IPS-15b (cell line): ENCODE data around the gene MADD.

Experiments used
- H3K27me3 ChIP-seq: one replicate; pipeline ENCODE4 v1.6.1; 2013; ENCODE audit warnings: low read length; ENCODE audit not compliant: control insufficient read depth, insufficient read depth
- H3K36me3 ChIP-seq: one replicate; pipeline ENCODE4 v1.6.1; 2013; ENCODE audit warnings: low read length; ENCODE audit not compliant: control insufficient read depth, insufficient read depth
- H3K4me1 ChIP-seq: one replicate; pipeline ENCODE4 v1.6.1; 2013; ENCODE audit warnings: mild to moderate bottlenecking, low read length; ENCODE audit not compliant: control insufficient read depth, insufficient read depth
- H3K4me3 ChIP-seq: one replicate; pipeline ENCODE4 v1.5.1; 2013; ENCODE audit warnings: low read depth, low read length
- H3K9ac ChIP-seq: one replicate; pipeline ENCODE4 v1.6.1; 2013; ENCODE audit warnings: low read depth, mild to moderate bottlenecking, low read length
- H3K9me3 ChIP-seq: one replicate; pipeline ENCODE4 v1.6.1; 2013; ENCODE audit warnings: mild to moderate bottlenecking, low read length; ENCODE audit not compliant: control insufficient read depth, insufficient read depth

MADD gene

DNA sequence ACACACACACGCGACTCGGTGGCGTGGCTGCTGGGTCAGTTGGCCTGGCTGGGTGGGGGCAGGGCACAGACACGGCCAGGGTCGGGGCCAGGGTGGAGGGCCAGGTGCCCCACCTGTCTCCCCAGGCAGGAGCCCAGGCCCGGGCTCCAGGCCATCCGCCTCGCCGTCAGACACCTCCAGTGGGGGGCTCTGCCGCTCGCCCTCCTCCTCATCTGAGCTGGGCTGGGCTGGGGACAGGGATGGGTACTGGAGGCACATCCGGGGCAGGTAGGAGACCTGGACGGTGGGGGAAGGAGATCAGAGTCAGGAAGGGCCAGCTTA, 88.8 kb downstream of the MADD start:
- Histone ChIP-seq H3K9ac (no peak overlapping the region), H3K27me3 (no peaks in the 10 kb centered on the region), H3K36me3 (no peaks in the 10 kb centered on the region), H3K9me3 (no peaks in the 10 kb centered on the region), H3K4me1 (peaks cover 3% of the 10 kb centered on the region), H3K4me3 (no peak overlapping the region)

DNA sequence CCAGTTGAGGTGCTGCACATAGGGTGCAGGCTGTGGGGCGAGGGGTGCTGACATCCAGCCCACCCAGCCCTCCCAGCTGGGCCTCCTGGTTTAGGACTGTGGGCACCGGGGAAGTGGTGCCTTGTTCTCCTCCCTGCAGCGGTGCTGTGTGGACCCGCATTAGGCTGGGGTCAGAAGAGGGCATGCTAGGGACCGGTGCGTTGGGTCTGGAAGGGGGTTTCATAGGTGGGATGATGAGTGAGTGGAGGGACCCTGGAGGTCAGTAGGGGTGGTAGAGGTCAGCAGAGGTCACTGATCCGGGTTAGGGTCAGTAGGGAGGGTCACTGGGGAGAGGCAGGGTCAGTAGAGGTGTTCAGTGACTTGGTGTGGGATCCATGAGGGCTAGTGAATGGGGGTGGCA, 89.2 kb downstream of the MADD start:
- H3K9me3 ChIP-seq: no peaks in the 10 kb centered on the region
- H3K4me1 ChIP-seq: no peaks in the 10 kb centered on the region
- no peaks in the 10 kb centered on the region for H3K36me3 ChIP-seq
- H3K4me3 ChIP-seq: no peak overlapping the region
- H3K27me3 ChIP-seq: no peaks in the 10 kb centered on the region
- H3K9ac ChIP-seq: no peak overlapping the region

DNA sequence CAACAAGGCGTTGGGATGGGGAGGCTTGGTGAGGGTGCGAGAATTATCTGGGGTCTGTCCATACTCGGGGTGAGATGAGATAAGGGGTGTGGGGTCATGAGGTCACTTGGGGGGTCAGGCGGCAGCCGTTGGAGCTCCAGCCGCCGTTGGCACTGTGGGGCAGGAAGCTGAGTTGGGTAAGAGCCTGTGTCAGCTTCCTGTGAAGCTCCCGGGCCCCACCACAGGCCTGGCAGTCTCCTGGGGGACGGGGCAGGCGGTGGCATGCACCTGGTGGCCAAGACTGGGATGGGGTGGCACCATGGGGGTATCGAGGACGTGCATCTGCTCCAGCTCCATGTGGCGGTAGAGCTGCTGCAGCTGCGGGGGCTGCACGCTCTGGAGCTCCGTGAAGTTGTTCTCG, 89.7 kb downstream of the MADD start:
- Histone ChIP-seq H3K36me3 (no peaks in the 10 kb centered on the region), H3K4me1 (no peaks in the 10 kb centered on the region), H3K4me3 (no peak overlapping the region), H3K9me3 (no peaks in the 10 kb centered on the region), H3K27me3 (no peaks in the 10 kb centered on the region), H3K9ac (no peak overlapping the region)

DNA sequence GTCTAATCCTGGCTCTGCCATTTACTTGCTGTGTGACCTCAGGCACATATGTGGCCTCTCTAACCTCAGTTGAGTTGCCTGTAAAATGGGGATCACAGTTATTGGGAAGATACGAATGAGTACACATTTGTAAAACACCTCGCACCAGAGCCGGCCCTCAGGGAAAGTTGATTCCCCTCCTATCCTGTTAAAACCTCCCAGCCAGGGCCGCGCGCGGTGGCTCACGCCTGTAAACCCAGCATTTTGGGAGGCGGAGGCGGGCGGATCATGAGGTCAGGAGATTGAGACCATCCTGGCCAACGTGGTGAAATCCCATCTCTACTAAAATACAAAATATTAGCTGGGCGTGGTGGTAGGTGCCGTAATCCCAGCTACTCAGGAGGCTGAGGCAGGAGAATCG, 90.4 kb downstream of the MADD start:
- Histone ChIP-seq H3K27me3 (no peaks in the 10 kb centered on the region), H3K4me3 (no peak overlapping the region), H3K36me3 (no peaks in the 10 kb centered on the region), H3K9ac (no peak overlapping the region), H3K9me3 (no peaks in the 10 kb centered on the region), H3K4me1 (no peaks in the 10 kb centered on the region)

DNA sequence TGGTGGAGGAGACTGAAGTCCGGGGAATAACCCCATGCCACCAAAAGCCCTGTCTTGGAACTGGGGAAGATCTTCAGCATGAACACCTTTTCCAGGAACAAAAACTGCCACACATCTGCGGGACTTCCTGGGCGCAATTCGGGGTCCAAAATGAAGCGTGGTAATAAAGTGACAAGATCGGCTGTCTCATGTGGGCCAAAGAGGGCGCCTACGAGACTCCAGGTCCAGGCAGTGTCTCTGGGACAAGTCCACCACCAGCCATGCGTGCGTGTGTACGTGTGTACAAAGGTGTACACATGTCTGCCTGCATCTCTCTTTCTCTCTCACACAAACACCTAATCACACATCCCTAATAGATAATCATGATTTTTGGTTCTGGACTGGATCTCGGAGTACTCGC, 91.5 kb downstream of the MADD start:
- no peaks in the 10 kb centered on the region for H3K9me3 ChIP-seq
- no peaks in the 10 kb centered on the region for H3K27me3 ChIP-seq
- no peak overlapping the region for H3K9ac ChIP-seq
- no peak overlapping the region for H3K4me3 ChIP-seq
- no peaks in the 10 kb centered on the region for H3K36me3 ChIP-seq
- no peaks in the 10 kb centered on the region for H3K4me1 ChIP-seq

DNA sequence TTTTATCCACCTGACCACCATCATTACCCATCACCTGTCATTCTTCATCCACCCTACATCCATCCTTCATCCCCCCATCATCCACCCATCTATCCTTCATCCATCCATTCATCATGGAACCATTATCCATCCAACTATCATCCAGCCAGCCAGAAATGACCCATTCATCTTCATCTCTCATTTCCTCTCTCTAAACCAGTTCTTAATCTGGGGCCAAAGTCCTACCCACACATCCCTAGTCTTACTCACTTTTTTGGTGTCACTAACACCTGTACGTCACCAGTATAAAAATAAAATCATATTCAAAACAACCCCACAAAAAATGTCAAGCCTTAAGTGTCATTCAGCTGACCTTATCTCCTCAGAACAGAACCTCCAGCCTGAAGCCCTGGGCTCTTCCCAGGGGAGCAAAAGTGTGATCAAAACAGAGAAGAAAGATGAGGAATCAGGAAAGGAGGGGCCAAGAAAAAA, 96.1 kb downstream of the MADD start:
- Histone ChIP-seq H3K4me3 (no peak overlapping the region), H3K27me3 (no peaks in the 10 kb centered on the region), H3K9me3 (no peaks in the 10 kb centered on the region), H3K9ac (no peak overlapping the region), H3K36me3 (no peaks in the 10 kb centered on the region), H3K4me1 (no peaks in the 10 kb centered on the region)

DNA sequence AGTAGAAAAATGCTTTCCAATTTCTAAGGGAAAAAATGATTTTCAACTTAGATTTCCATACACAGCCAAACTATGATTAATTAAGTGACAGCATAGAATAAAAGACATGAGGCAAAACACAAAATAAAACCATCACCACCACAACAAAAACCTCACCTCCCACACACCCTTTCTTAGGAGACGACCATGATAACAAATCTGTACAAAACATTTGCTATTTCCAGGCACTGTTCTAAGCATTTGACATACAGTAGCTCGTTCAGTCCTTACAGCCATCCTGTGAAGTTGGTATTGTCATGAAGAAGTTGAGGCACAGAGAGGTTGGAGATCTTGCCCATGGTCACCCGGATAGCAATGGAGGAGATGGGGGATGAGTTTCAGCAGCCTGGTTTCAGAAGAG, 99.7 kb downstream of the MADD start:
- Histone ChIP-seq H3K36me3 (no peaks in the 10 kb centered on the region), H3K27me3 (no peaks in the 10 kb centered on the region), H3K4me3 (no peak overlapping the region), H3K4me1 (no peaks in the 10 kb centered on the region), H3K9me3 (no peaks in the 10 kb centered on the region), H3K9ac (no peak overlapping the region)

DNA sequence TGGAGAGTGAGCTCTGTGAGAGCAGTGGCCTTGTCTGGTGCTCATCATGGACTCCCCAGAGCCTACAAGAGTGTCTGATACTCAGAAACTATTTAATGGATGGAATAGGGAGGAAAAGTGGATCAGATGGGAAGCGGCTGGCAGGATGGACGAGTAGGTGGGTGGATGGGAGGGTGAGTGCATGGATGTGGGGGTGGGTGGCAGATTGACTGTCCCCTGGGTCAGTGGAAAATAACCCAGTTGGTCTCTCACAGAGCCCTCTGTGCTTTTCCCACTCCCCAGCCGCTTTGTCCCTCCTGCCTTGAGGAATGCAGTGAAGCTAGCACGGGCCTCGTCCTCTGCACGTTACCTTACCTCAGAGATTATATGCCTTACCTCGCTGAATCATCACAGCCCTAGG, 102.5 kb downstream of the MADD start:
- no peak overlapping the region for H3K9ac ChIP-seq
- no peaks in the 10 kb centered on the region for H3K4me1 ChIP-seq
- H3K36me3 ChIP-seq: no peaks in the 10 kb centered on the region
- H3K27me3 ChIP-seq: no peaks in the 10 kb centered on the region
- H3K9me3 ChIP-seq: no peaks in the 10 kb centered on the region
- H3K4me3 ChIP-seq: no peak overlapping the region

DNA sequence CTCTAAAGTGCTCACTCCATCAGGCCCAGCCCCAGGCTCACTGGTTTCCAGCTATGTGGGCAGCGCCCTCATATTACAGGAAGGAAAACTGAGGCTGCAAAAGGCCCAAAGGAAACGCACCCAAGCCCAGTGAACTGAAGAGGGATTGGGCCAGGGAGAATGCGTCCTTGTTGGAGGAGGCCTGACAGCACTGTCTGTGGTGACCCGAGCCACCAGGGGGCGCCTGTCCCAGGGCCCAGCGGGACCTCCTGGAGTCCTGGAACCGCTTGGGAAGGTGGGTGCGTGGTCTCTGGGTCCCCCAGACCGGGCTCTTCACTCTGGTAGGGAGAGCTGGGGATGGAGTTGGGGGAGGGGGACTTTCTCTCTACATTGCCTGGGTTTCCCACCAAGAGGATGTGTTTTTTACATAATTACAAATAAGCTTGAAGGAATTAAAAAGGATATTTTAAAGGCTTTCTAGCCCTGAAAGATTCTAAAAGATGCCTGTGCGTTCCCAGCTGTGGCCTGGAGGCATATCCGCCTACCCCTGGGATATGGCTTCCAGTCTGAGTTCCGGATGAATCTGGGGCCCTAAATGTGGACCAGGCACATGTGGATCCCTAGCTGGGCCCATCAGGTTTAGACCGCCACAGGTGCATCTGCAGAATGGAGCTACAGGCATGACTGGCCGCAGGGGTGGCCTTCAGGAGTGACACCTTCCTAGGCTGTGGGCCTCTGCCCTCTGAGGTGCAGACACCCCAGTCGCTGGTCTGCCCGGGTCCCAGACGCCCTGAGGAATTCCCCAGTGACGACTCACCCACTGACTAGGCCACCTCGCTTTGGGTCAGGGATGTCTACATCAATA, 104.2 kb downstream of the MADD start:
- H3K9ac ChIP-seq: no peak overlapping the region
- no peak overlapping the region for H3K4me3 ChIP-seq
- no peaks in the 10 kb centered on the region for H3K27me3 ChIP-seq
- H3K4me1 ChIP-seq: peaks cover 2% of the 10 kb centered on the region
- no peaks in the 10 kb centered on the region for H3K36me3 ChIP-seq
- no peaks in the 10 kb centered on the region for H3K9me3 ChIP-seq

DNA sequence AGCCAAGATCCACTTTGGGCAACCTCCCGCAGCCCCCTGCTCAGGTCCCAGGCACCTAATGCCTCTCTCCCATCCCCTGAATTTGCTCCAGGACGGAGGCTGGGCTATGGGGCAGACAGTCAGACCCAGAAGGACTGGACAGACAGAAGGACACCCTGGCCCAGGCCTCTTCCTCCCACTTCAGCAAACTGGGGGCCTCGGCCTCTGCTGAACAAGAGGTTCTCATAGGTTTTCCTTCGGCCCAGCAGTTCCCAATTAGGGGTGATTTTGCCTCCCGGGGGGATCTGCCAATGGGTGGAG, 104.7 kb downstream of the MADD start:
- Histone ChIP-seq H3K4me1 (peaks cover 2% of the 10 kb centered on the region), H3K36me3 (no peaks in the 10 kb centered on the region), H3K27me3 (no peaks in the 10 kb centered on the region), H3K9ac (no peak overlapping the region), H3K9me3 (no peaks in the 10 kb centered on the region), H3K4me3 (no peak overlapping the region)

DNA sequence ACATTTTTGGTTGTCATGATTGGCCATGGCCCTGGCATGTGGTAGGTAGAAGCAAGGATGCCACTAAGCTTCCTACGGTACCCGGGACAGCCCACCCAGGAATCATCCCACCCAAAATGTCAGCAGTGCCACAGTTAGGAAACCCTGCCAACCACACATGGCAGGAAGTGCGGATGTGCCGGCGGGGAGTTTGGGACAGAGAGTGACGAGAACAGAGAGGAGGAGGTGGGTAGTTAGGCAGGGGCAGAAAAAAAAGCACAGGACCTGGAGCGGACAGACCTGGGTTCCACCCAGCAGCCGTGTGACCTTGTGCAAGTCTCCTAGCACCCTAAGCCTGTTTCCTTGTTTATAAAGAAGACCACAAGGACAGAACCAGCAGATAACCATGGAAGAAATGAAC, 105.1 kb downstream of the MADD start:
- Histone ChIP-seq H3K4me1 (peaks cover 2% of the 10 kb centered on the region), H3K9ac (no peak overlapping the region), H3K27me3 (no peaks in the 10 kb centered on the region), H3K4me3 (no peak overlapping the region), H3K9me3 (no peaks in the 10 kb centered on the region), H3K36me3 (no peaks in the 10 kb centered on the region)

DNA sequence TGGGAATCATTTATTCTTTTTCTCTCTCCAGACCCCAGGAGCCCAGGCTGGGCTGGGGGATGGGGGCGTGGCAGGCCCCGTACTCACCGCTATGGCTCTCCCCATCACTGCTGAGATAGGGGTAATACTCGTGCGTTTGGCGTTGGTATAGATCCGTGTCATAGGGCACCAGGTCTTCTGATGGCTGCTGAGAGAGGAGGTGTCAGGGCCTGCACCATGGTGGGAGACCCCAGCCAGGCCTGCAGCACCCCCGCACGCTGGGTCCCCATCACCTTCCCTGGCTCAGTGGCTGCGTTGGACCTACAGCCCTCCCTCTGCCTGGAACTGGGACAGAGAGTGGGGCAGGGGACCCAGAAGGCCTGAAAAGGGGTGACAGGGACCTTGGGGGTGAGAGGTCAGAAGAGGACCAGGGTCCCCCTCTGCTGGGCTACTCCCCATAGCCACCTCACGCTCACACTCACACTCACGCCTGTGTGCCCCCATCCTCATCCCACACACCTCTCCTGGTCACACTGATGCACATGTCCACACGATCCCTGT, 105.7 kb downstream of the MADD start:
- Histone ChIP-seq H3K27me3 (no peaks in the 10 kb centered on the region), H3K9ac (no peak overlapping the region), H3K4me3 (no peak overlapping the region), H3K36me3 (no peaks in the 10 kb centered on the region), H3K9me3 (no peaks in the 10 kb centered on the region), H3K4me1 (peaks cover 2% of the 10 kb centered on the region)
